Measurements from ENCODE around the gene SLC38A8. TPM values are rescaled to one million over a fixed set of nuclear protein-coding genes. Genes with fewer than 3 reads are reported as not detected.
A peak's percentile ranks its signal among the peaks of the same experiment; 100 is the strongest.

Gene SLC38A8
- total RNA-seq, 1 donor from 2014 or later: not detected

DNA sequence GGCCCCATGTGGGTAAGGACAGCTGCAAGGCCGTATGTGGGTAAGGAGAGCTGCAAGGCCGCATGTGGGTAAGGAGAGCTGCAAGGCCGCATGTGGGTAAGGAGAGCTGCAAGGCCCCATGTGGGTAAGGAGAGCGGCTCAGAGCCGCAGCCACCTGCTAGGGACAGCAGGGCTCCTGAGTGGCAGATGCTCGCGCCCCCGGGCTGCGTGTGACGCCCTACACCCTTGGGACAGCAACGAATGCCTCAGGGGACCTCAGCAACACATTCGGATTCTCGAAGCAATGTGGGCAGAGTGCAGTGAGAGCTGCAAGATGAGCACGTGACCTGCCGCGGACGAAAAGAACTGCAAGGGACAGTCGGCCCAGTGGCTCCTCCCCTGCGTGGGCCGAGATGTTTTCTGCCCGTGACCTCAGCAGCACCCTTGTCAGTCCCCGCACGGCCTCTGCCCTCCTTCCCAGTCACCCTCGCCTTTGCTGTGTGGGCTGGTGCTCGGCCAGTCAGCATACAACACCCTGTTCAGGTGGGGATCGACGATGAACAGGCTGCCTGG is 9.6 kb upstream of the SLC38A8 start:
- Histone ChIP-seq H3K4me3 (ENCODE audit: low read depth, low read length) (no peak overlapping the region), H3K27me3 (ENCODE audit: control insufficient read depth, insufficient read depth, low read length) (no peaks in the 10 kb centered on the region), H3K36me3 (ENCODE audit: control insufficient read depth, insufficient read depth, low read length) (no peaks in the 10 kb centered on the region)
- no peak for DNase-seq (ENCODE audit: low read depth)
- TF ChIP-seq, protein P1, sequence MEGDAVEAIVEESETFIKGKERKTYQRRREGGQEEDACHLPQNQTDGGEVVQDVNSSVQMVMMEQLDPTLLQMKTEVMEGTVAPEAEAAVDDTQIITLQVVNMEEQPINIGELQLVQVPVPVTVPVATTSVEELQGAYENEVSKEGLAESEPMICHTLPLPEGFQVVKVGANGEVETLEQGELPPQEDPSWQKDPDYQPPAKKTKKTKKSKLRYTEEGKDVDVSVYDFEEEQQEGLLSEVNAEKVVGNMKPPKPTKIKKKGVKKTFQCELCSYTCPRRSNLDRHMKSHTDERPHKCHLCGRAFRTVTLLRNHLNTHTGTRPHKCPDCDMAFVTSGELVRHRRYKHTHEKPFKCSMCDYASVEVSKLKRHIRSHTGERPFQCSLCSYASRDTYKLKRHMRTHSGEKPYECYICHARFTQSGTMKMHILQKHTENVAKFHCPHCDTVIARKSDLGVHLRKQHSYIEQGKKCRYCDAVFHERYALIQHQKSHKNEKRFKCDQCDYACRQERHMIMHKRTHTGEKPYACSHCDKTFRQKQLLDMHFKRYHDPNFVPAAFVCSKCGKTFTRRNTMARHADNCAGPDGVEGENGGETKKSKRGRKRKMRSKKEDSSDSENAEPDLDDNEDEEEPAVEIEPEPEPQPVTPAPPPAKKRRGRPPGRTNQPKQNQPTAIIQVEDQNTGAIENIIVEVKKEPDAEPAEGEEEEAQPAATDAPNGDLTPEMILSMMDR (IDR thresholded peaks at IDR 0.05; ENCODE audit: insufficient read depth, low read length, poor library complexity, severe bottlenecking): no peak

DNA sequence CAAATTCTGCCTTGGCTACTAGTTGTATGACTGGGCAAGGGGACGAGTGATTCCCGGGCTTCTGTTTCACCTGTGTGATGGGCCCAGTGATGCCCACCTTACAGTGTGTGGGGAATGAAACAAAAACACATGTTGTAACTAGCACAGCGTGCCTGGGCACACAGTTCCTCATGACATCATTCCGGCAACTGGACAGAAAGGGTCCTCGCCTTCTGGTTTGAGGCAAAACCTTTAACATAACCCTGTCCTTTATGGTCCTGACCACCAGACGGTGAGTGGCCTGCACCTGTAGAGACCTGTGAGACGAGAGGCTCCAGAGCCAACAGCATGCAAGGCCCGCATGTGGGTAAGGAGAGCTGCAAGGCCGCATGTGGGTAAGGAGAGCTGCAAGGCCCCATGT is 7.7 kb upstream of the SLC38A8 start:
- Histone ChIP-seq H3K4me3 (ENCODE audit: low read depth, low read length) (no peak overlapping the region), H3K27me3 (ENCODE audit: control insufficient read depth, insufficient read depth, low read length) (no peaks in the 10 kb centered on the region), H3K36me3 (ENCODE audit: control insufficient read depth, insufficient read depth, low read length) (no peaks in the 10 kb centered on the region)
- TF ChIP-seq, protein P1 (IDR thresholded peaks at IDR 0.05; ENCODE audit: insufficient read depth, low read length, poor library complexity, severe bottlenecking): no peak
- DNase-seq (ENCODE audit: low read depth): no peak

DNA sequence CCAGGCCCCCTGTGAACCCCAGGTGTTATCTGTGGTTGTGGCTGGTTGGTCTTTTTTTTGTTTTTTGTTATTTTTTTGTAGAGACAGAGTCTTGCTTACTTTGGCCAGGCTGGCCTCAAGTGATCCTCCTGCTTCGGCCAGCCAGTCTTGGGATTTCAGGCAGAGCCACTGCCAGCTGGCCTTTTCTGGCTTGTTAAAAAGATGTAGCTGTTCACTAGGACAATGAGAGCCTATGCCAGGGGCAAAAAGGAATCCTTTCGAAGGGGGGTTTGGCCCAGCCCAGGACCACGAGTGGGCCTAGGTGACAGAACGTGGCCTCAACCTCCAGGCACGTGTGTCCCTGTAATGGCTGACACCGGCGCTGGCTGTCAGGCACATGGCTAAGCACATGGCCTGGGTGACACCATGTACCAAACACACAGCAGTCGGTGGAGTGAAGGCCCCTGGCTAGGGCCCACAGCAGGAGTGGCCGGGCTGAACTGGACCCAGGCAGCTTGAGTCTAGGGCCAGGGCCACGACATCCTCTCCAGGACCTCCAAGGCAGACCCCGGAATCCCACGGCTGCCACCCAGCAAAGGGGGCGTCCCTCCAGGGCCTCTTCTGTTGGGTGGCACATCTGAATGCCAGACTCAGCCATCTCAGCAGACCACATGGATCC is 6.9 kb upstream of the SLC38A8 start:
- TF ChIP-seq, protein P1 (IDR thresholded peaks at IDR 0.05; ENCODE audit: insufficient read depth, low read length, poor library complexity, severe bottlenecking): no peak
- H3K36me3 ChIP-seq (ENCODE audit: control insufficient read depth, insufficient read depth, low read length): no peaks in the 10 kb centered on the region
- H3K4me3 ChIP-seq (ENCODE audit: low read depth, low read length): no peak overlapping the region
- no peak for DNase-seq (ENCODE audit: low read depth)
- peaks cover 4% of the 10 kb centered on the region for H3K27me3 ChIP-seq (ENCODE audit: control insufficient read depth, insufficient read depth, low read length)

DNA sequence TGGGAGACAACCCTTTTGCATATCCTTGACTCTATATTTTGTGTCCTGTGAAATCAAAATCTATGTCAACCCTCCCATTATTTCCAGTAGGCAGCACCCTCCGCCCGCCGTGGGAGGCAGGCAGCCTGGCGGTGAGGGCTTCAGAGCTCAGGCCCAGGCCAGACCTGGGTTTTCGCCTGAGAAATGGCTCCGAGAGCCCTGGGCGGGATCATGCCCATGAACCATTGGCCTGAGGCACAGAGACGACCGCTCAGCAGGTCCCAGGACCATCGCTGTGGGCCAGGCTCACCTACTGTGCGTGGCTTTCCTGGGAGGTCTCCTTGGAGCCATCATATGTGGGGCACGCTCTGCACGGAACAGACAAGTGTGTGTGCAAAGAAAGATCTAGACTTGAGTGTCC is 6.3 kb upstream of the SLC38A8 start:
- no peak overlapping the region for H3K4me3 ChIP-seq (ENCODE audit: low read depth, low read length)
- H3K36me3 ChIP-seq (ENCODE audit: control insufficient read depth, insufficient read depth, low read length): no peaks in the 10 kb centered on the region
- H3K27me3 ChIP-seq (ENCODE audit: control insufficient read depth, insufficient read depth, low read length): peaks cover 11% of the 10 kb centered on the region
- no peak for DNase-seq (ENCODE audit: low read depth)
- TF ChIP-seq, protein P1 (IDR thresholded peaks at IDR 0.05; ENCODE audit: insufficient read depth, low read length, poor library complexity, severe bottlenecking): no peak

DNA sequence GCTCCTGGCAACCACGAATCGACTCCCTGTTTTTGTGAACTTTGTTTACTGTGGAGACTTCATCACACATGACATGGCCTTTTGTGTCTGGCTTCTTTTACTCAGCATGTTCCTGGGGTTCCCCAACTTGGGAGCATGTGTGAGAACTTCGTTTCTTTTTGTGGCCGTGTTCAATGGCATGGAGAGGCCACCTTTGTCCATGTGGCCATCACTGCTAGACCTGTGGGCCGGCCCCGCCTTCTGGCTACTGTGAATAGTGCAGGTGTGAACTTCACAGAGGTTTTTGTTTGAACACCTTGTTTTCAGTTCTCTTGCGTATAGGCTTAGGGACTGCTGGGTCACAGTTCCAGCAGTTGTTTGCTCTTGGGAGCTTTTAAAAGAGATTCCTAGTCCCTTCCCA is 5.7 kb upstream of the SLC38A8 start:
- Histone ChIP-seq H3K27me3 (ENCODE audit: control insufficient read depth, insufficient read depth, low read length) (peaks cover 17% of the 10 kb centered on the region), H3K4me3 (ENCODE audit: low read depth, low read length) (no peak overlapping the region), H3K36me3 (ENCODE audit: control insufficient read depth, insufficient read depth, low read length) (no peaks in the 10 kb centered on the region)
- TF ChIP-seq, protein P1 (IDR thresholded peaks at IDR 0.05; ENCODE audit: insufficient read depth, low read length, poor library complexity, severe bottlenecking): peak; percentile 21
- DNase-seq (ENCODE audit: low read depth): no peak

DNA sequence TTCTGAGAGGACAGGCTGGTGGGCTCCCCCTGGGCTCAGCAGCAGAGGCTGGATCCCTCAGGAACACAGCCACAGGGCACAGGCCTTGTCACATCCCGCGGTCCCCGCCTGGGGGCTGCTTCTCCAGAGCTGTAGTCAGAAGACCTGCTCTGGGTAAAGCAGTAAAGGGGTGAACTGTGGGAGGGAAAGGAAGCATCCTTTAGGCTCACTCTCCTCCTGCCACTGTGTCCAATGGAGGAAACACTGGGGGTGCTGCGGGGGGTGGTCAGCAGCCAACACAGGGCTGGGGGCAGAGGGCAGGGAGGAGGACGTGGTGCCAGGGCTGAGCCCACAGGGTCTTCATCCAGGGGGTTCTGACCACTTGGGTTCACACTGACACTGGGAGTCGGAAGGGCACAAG is 5.0 kb upstream of the SLC38A8 start:
- no peaks in the 10 kb centered on the region for H3K36me3 ChIP-seq (ENCODE audit: control insufficient read depth, insufficient read depth, low read length)
- no peak for DNase-seq (ENCODE audit: low read depth)
- TF ChIP-seq, protein P1 (IDR thresholded peaks at IDR 0.05; ENCODE audit: insufficient read depth, low read length, poor library complexity, severe bottlenecking): no peak
- H3K4me3 ChIP-seq (ENCODE audit: low read depth, low read length): no peak overlapping the region
- peaks cover 24% of the 10 kb centered on the region for H3K27me3 ChIP-seq (ENCODE audit: control insufficient read depth, insufficient read depth, low read length)
